ENCODE data around the gene SLC8B1. TPM values are rescaled to one million over a fixed set of nuclear protein-coding genes. Genes with fewer than 3 reads are reported as not detected.
A peak's percentile ranks its signal among the peaks of the same experiment; 100 is the strongest.

SLC8B1 gene
- total RNA-seq, 1 donor = 19.5 TPM

- H2AFZ ChIP-seq (ENCODE audit: low read length) = no peak overlapping the region
- DNase-seq (ENCODE audit: insufficient read length, low spot score, missing footprints) = no peak
- no peaks in the 10 kb centered on the region for H3K79me2 ChIP-seq (ENCODE audit: insufficient read depth, low read length)
- no peaks in the 10 kb centered on the region for H3K4me1 ChIP-seq (ENCODE audit: insufficient read depth, low read length)
- no peak for TF ChIP-seq CTCF (IDR thresholded peaks at IDR 0.05; ENCODE audit: extremely low read depth, low read depth, low read length)
- peaks cover 3% of the 10 kb centered on the region for H4K20me1 ChIP-seq (ENCODE audit: insufficient read depth, low read length)
- H3K4me3 ChIP-seq (ENCODE audit: insufficient read depth, low read length) = no peak overlapping the region
- no peaks in the 10 kb centered on the region for H3K27me3 ChIP-seq (ENCODE audit: insufficient read depth, low read length)
- H3K9me3 ChIP-seq (ENCODE audit: low read depth, low read length) = peaks cover 2% of the 10 kb centered on the region
- H3K4me2 ChIP-seq (ENCODE audit: insufficient read depth, low read length) = no peak overlapping the region
- H3K27ac ChIP-seq (ENCODE audit: low read depth, low read length) = no peak overlapping the region
- peaks cover 8% of the 10 kb centered on the region for H3K36me3 ChIP-seq (ENCODE audit: insufficient read depth, low read length)
Observed at GRCh38 chr12:113254298-113254697, 80.6 kb downstream of the SLC8B1 start.

- H3K9me3 ChIP-seq (ENCODE audit: low read depth, low read length) = peaks cover 2% of the 10 kb centered on the region
- H4K20me1 ChIP-seq (ENCODE audit: insufficient read depth, low read length) = peaks cover 3% of the 10 kb centered on the region
- H2AFZ ChIP-seq (ENCODE audit: low read length) = no peak overlapping the region
- no peak for TF ChIP-seq CTCF (IDR thresholded peaks at IDR 0.05; ENCODE audit: extremely low read depth, low read depth, low read length)
- H3K4me3 ChIP-seq (ENCODE audit: insufficient read depth, low read length) = no peak overlapping the region
- H3K4me1 ChIP-seq (ENCODE audit: insufficient read depth, low read length) = no peaks in the 10 kb centered on the region
- H3K27me3 ChIP-seq (ENCODE audit: insufficient read depth, low read length) = no peaks in the 10 kb centered on the region
- H3K36me3 ChIP-seq (ENCODE audit: insufficient read depth, low read length) = peaks cover 9% of the 10 kb centered on the region
- H3K4me2 ChIP-seq (ENCODE audit: insufficient read depth, low read length) = no peak overlapping the region
- H3K27ac ChIP-seq (ENCODE audit: low read depth, low read length) = no peak overlapping the region
- no peak for DNase-seq (ENCODE audit: insufficient read length, low spot score, missing footprints)
- H3K79me2 ChIP-seq (ENCODE audit: insufficient read depth, low read length) = no peaks in the 10 kb centered on the region
Observed at GRCh38 chr12:113253532-113254285, 81.2 kb downstream of the SLC8B1 start.

DNA sequence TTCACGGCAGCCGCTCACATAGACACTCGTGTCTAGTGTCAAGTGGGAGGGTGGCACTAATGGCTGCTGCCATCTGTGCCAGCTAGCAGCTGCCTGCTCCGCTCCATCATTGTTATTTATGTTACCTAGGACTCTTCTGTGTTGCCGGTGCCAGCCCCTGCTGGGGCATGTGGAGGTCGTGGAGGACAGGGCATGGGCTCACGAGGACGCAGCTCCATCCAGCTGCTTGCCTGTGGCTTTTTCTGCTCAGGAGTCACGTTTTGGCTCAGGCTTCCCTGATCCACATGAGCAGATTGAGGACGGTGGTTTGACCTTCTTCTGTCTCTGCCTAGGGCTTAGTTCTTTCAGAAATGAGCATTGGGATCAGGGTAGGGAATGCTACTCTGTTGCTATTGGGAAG is 82.4 kb downstream of the SLC8B1 start:
- peak; percentile 36 for DNase-seq (ENCODE audit: insufficient read length, low spot score, missing footprints)
- no peaks in the 10 kb centered on the region for H3K4me1 ChIP-seq (ENCODE audit: insufficient read depth, low read length)
- no peak overlapping the region for H2AFZ ChIP-seq (ENCODE audit: low read length)
- no peak for TF ChIP-seq CTCF (IDR thresholded peaks at IDR 0.05; ENCODE audit: extremely low read depth, low read depth, low read length)
- H4K20me1 ChIP-seq (ENCODE audit: insufficient read depth, low read length) = peaks cover 3% of the 10 kb centered on the region
- H3K4me3 ChIP-seq (ENCODE audit: insufficient read depth, low read length) = no peak overlapping the region
- H3K79me2 ChIP-seq (ENCODE audit: insufficient read depth, low read length) = no peaks in the 10 kb centered on the region
- H3K4me2 ChIP-seq (ENCODE audit: insufficient read depth, low read length) = no peak overlapping the region
- H3K36me3 ChIP-seq (ENCODE audit: insufficient read depth, low read length) = peaks cover 9% of the 10 kb centered on the region
- no peaks in the 10 kb centered on the region for H3K27me3 ChIP-seq (ENCODE audit: insufficient read depth, low read length)
- no peak overlapping the region for H3K27ac ChIP-seq (ENCODE audit: low read depth, low read length)
- peaks cover 2% of the 10 kb centered on the region for H3K9me3 ChIP-seq (ENCODE audit: low read depth, low read length)

DNA sequence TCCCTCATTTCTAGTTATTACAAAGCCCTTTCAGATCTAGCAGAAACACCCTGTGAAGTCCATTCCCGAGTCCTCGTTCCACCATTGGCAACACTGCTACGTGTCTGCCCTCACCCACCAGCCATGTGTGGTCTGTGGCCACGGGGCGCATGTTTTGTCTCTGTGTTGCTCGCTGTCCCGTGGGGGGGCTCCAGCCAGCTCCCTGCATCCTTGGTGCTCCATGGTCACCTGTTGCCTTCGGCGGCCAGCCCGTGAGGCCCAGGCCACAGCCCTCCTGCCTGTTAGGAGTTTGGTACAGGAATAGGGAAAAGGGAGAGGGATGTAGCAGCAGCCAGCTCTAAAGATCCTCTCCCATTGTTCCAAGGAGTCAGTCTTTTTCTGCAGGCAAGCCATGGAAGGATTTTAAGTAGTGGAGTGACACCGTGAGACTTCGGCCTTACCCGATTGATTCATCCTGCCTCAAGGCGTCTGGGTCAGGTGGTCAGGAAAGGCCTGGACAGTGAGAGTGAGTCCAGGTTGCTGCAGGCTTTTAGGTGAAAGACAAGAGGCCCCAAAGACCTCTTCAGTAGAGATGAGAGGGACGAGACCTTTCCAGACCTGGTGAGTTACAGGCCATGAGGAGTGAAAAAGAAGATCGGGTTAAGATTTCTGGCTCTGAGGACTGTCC is 83.4 kb downstream of the SLC8B1 start:
- peaks cover 2% of the 10 kb centered on the region for H3K9me3 ChIP-seq (ENCODE audit: low read depth, low read length)
- TF ChIP-seq CTCF (IDR thresholded peaks at IDR 0.05; ENCODE audit: extremely low read depth, low read depth, low read length) = no peak
- H2AFZ ChIP-seq (ENCODE audit: low read length) = no peak overlapping the region
- H3K4me2 ChIP-seq (ENCODE audit: insufficient read depth, low read length) = no peak overlapping the region
- H3K27me3 ChIP-seq (ENCODE audit: insufficient read depth, low read length) = no peaks in the 10 kb centered on the region
- H3K4me3 ChIP-seq (ENCODE audit: insufficient read depth, low read length) = no peak overlapping the region
- peaks cover 11% of the 10 kb centered on the region for H3K36me3 ChIP-seq (ENCODE audit: insufficient read depth, low read length)
- H3K4me1 ChIP-seq (ENCODE audit: insufficient read depth, low read length) = peaks cover 4% of the 10 kb centered on the region
- peaks cover 9% of the 10 kb centered on the region for H4K20me1 ChIP-seq (ENCODE audit: insufficient read depth, low read length)
- H3K79me2 ChIP-seq (ENCODE audit: insufficient read depth, low read length) = no peaks in the 10 kb centered on the region
- H3K27ac ChIP-seq (ENCODE audit: low read depth, low read length) = no peak overlapping the region
- DNase-seq (ENCODE audit: insufficient read length, low spot score, missing footprints) = peak; percentile 37
